Epithelial cell of esophagus (primary cell): ENCODE data around the gene CAMKK1.

Source experiments
- DNase-seq: peaks from one replicate; pipeline ENCODE4 v3.0.0; 2010; ENCODE audit warnings: low read depth
- H3K4me3 ChIP-seq: 2 replicates; pipeline ENCODE4 v1.5.1; 2011; ENCODE audit warnings: mild to moderate bottlenecking, low read length, control low read depth
- CTCF ChIP-seq: IDR thresholded peaks from 2 replicates; pipeline ENCODE4 v1.5.1; 2011; ENCODE audit warnings: low read depth, mild to moderate bottlenecking, low read length, control low read depth, inconsistent platforms; ENCODE audit not compliant: insufficient read depth; ENCODE audit errors: missing control alignments

The CAMKK1 gene

DNA sequence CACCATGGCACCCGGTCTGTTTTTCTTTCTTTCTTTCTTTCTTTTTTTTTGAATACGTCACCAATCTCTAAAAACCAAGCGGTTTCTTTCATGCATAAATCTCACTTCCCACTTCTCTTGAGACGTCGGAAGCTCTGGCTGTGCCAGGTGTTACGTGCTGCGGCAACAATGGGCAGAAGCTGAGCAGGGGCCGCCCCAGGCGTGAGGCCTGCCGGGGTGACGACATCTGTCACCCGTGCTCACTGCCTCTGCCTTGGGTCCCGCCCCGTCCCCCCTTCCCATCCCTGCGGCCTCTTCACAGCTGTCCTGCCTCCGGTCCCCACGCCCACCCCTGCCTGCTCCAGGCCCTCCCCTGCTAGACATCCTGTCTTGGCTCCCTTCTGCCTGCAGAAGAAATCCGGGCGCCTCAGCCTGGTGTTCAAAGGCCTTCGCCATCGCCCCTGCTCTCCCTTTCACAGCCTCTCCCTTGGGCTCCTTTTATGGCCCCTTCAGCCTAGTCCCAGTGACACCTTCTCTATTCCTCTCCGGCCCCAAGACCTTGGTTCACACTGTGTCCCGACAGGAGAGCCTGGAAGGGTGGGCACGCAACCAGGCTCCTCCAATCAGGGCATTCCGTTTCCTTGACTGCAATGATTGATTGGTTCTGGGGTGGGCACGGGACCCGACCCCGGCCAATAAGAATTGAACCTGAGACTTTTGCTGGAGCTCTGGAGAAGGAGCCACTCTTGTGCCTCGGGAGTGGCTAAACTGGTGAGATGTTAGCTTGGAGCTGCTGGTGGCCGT is 18.6 kb upstream of the CAMKK1 start:
- DNase-seq: no peak
- no peak overlapping the region for H3K4me3 ChIP-seq
- no peak for TF ChIP-seq CTCF

GRCh38 chr17:3910420-3911270 is 17.8 kb upstream of the CAMKK1 start:
- DNase-seq: no peak
- no peak for TF ChIP-seq CTCF
- no peak overlapping the region for H3K4me3 ChIP-seq

- DNase-seq: no peak
- no peak overlapping the region for H3K4me3 ChIP-seq
- TF ChIP-seq CTCF: no peak
These were observed 16.4 kb upstream of the CAMKK1 start for GRCh38 chr17:3909257-3909656.

DNA sequence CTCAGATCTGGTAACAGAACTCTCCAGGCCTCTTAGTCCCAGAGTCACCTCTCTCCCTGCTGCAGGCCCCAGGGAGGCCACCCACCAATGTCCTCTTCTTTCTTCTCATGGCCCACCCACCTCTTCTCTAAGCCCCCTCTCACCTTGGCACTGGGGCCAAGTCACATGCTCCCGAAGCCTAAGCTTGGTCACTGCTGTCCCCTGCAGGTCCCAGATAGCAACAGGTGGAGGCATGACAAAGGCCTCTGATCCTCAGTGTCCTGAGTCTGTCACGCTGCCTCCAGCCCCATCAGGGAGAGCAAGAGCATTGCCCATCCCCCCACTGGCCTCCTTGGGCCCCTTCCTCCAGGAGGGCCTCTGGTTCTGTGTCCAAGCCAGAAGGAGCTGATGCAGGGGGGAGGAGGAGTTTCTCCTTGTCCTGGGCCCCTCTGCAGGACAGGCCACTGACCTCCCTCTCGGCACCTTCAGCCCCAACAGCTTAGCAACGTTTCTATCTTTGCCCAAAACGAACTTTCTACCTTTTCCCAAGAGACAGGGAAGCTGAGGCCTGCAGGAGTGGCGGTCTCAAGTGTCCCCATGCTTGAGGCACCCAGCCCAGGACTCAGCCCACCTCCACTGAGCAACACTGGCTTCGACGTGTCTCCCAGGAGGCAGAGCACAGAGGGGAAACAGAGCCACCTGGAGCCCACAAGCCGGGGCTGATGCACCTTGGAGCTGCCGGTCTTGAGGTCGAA is 14.8 kb upstream of the CAMKK1 start:
- peak; percentile 54 for TF ChIP-seq CTCF
- no peak overlapping the region for H3K4me3 ChIP-seq
- DNase-seq: peak; percentile 25

GRCh38 chr17:3906881-3907280 is 14.0 kb upstream of the CAMKK1 start:
- no peak overlapping the region for H3K4me3 ChIP-seq
- DNase-seq: no peak
- no peak for TF ChIP-seq CTCF

- no peak overlapping the region for H3K4me3 ChIP-seq
- TF ChIP-seq CTCF: no peak
- no peak for DNase-seq
These were observed 12.2 kb upstream of the CAMKK1 start for GRCh38 chr17:3905017-3905520.
